ENCODE measurements around the gene KCNAB1. TPM values are rescaled to one million over a fixed set of nuclear protein-coding genes. Genes with fewer than 3 reads are reported as not detected.

Gene KCNAB1
- total RNA-seq, 1 donor from 2014 or later: not detected

DNA sequence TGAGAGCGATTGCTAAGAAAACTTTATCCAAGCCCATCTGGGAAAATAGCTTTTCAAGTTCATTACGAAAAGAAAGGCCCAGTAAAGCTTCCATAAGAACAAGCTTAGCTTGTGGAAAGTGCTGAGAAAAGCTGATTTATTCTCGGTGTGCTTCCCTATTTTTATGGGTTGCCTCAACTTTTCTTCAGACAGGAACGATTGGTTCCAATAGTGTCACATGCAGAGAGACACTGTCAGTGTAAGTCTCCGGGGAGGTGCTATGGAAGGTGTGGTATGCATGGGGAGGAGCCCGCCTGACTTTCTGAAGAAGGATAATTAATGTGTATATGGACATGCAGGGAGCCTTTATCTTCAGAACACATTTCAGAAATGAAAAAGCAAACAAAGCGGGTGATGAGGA, 257.3 kb downstream of the KCNAB1 start:
- DNase-seq (no peak), ATAC-seq (ENCODE audit: low read depth) (no peak)
- Mint-ChIP-seq H3K27ac (no peak overlapping the region), H3K4me3 (no peak overlapping the region), H3K27me3 (peaks cover 6% of the 10 kb centered on the region), H3K9me3 (no peaks in the 10 kb centered on the region), H3K4me1 (no peaks in the 10 kb centered on the region), H3K36me3 (ENCODE audit: low read depth) (no peaks in the 10 kb centered on the region)
- POLR2A ChIA-PET: no interaction called here
- intact Hi-C loops (cut with micrococcal nuclease): no loop called here
- CTCF ChIA-PET: no interaction called here
- TF ChIP-seq, protein P1, sequence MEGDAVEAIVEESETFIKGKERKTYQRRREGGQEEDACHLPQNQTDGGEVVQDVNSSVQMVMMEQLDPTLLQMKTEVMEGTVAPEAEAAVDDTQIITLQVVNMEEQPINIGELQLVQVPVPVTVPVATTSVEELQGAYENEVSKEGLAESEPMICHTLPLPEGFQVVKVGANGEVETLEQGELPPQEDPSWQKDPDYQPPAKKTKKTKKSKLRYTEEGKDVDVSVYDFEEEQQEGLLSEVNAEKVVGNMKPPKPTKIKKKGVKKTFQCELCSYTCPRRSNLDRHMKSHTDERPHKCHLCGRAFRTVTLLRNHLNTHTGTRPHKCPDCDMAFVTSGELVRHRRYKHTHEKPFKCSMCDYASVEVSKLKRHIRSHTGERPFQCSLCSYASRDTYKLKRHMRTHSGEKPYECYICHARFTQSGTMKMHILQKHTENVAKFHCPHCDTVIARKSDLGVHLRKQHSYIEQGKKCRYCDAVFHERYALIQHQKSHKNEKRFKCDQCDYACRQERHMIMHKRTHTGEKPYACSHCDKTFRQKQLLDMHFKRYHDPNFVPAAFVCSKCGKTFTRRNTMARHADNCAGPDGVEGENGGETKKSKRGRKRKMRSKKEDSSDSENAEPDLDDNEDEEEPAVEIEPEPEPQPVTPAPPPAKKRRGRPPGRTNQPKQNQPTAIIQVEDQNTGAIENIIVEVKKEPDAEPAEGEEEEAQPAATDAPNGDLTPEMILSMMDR (IDR thresholded peaks at IDR 0.05): no peak

DNA sequence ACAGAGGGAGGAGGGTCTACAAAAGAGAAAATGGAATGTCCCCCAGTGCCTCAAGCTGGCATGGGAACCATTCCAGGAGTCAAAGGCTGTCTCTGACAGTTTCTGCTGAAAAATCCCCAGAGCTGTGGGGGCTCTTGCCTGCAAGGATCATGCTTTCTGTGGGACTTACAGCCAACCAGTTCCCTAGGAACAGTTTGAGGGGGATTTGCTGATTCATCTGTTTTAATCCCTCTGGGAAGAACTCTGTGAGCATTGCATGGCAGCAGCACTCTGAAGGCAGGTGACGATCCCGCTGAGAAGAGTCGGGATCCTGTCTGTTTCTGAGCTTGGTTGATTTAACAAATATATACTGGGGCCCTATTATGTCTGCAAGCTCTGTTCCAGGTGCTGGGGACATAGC, 258.5 kb downstream of the KCNAB1 start:
- TF ChIP-seq, protein P1 (IDR thresholded peaks at IDR 0.05): no peak
- Mint-ChIP-seq H3K27me3 (peaks cover 6% of the 10 kb centered on the region), H3K27ac (no peak overlapping the region), H3K36me3 (ENCODE audit: low read depth) (no peaks in the 10 kb centered on the region), H3K4me3 (no peak overlapping the region), H3K4me1 (no peaks in the 10 kb centered on the region), H3K9me3 (no peaks in the 10 kb centered on the region)
- POLR2A ChIA-PET: no interaction called here
- intact Hi-C loops (cut with micrococcal nuclease): no loop called here
- DNase-seq: no peak
- ATAC-seq (ENCODE audit: low read depth): no peak
- CTCF ChIA-PET: no interaction called here

DNA sequence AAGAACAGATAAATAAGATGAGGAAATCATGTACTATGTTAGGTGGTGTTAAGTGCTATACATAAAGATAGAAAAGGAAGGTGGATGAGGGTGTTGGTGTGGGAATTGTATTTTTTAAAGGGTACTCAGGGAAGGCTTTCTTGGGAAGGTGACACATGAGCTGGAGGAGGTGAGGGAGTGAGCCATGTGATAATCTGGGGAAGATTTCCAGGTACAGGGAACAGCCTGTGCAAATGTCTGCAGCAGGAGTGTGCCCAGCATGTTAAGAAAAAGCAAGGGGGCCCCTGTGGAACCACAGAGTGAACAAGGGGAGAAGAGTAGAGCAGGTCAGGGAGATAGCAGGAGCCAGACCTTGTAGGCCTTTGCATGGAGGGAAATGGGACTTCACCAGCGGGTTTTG, 258.9 kb downstream of the KCNAB1 start:
- DNase-seq: no peak
- POLR2A ChIA-PET: no interaction called here
- CTCF ChIA-PET: no interaction called here
- Mint-ChIP-seq H3K27me3 (peaks cover 6% of the 10 kb centered on the region), H3K36me3 (ENCODE audit: low read depth) (no peaks in the 10 kb centered on the region), H3K4me1 (no peaks in the 10 kb centered on the region), H3K4me3 (no peak overlapping the region), H3K27ac (no peak overlapping the region), H3K9me3 (no peaks in the 10 kb centered on the region)
- TF ChIP-seq, protein P1 (IDR thresholded peaks at IDR 0.05): no peak
- intact Hi-C loops (cut with micrococcal nuclease): no loop called here
- no peak for ATAC-seq (ENCODE audit: low read depth)

DNA sequence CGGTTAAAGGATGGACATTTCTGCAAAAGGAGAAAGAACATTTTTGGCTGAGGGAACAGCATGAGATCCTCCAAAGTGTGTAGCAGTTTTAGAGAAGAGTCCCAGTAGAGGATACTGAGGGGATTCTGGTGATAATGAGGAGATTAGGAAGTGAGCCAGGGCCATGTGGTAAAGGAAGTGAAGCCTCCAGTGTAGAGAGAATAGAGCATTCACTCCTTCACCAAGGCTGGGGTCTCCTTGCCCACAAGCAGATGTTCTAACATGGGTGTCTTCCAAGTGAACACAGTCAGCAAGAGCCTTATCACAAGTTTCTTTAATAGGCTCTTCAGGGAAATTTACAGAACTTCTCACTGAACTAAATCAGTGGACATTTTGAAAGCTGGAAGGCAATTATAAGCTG, 260.9 kb downstream of the KCNAB1 start:
- intact Hi-C loops (cut with micrococcal nuclease): no loop called here
- no peaks in the 10 kb centered on the region for H3K4me1 Mint-ChIP-seq
- H3K4me3 Mint-ChIP-seq: no peak overlapping the region
- TF ChIP-seq, protein P1 (IDR thresholded peaks at IDR 0.05): no peak
- no peaks in the 10 kb centered on the region for H3K36me3 Mint-ChIP-seq (ENCODE audit: low read depth)
- POLR2A ChIA-PET: no interaction called here
- no peaks in the 10 kb centered on the region for H3K9me3 Mint-ChIP-seq
- no peak for DNase-seq
- CTCF ChIA-PET: interaction anchor here (1.6 kb wide), 1 partner anchor 575 kb away, joined by 5 read pairs; the partner anchor contains the start of gene C3orf33
- no peak overlapping the region for H3K27ac Mint-ChIP-seq
- peaks cover 8% of the 10 kb centered on the region for H3K27me3 Mint-ChIP-seq
- no peak for ATAC-seq (ENCODE audit: low read depth)

DNA sequence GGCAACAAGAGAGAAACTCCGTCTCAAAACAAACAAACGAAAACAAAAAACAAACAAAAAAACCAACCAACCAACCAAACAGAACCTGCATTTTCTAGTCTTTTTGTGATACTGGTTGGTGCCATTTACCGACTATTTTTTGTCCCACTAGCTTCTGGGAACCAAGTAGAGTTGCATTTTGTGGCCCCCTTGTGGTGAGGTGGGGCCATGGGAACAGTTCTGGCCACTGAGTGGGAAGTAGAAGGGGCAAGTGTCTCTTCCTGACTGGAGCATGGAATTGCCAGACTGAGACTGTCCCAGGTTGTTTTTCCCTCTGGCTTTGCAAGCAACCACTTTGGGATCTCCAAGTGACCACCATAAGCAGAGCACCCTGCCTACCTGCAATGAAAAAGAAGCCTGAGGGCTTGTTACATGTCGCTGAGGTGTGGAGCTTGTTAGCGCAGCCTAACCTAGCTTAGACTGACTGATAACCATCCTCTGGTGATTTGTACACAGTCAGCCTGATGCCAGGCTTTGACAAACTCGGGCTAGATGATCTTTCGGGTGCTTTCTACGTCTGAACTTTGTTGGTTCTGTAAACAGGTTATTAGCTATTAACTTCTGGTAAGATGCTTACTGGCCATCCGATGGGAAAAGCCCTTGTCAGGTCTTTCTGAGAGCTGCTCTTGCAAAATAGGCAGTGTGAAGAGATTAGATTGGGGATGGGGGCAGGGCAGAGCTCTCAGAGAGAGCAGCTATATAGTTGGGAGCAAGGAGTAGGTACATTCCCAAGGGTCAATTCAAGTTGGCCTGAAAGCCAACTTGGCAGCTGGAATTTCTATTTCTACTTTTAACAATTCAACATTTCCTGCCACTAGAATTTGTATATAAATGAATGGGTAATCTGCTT, 262.3 kb downstream of the KCNAB1 start:
- Mint-ChIP-seq H3K36me3 (ENCODE audit: low read depth) (no peaks in the 10 kb centered on the region), H3K27me3 (peaks cover 8% of the 10 kb centered on the region), H3K4me1 (no peaks in the 10 kb centered on the region), H3K4me3 (no peak overlapping the region), H3K27ac (no peak overlapping the region), H3K9me3 (no peaks in the 10 kb centered on the region)
- no peak for DNase-seq
- intact Hi-C loops (cut with micrococcal nuclease): loop anchor here (1.0 kb wide), 2 partner anchors 127 to 231 kb away; no protein-coding TSS in a partner anchor
- TF ChIP-seq, protein P1 (IDR thresholded peaks at IDR 0.05): no peak
- no peak for ATAC-seq (ENCODE audit: low read depth)
- ChIA-PET POLR2A (no interaction called here), CTCF (interaction anchor here (0.6 to 1.7 kb wide), 8 partner anchors 29 to 576 kb away, joined by 3 to 6 read pairs (median 4); partner anchors contain the start of gene C3orf33)

Measured in activated B cell treated with CpG ODN at 0.5 μM for 24 hours (primary cell).